K562 (cell line): ENCODE data around the gene COL1A1. TPM values are rescaled to one million over a fixed set of nuclear protein-coding genes. Genes with fewer than 3 reads are reported as not detected.

ENCODE experiments used
- GATAD2B ChIP-seq: fragments of 450-650 bp; IDR thresholded peaks from 2 replicates; pipeline ENCODE4 v1.6.1; 2017; ENCODE audit warnings: mild to moderate bottlenecking, borderline replicate concordance
- MTA1 ChIP-seq: fragments of 450-650 bp; IDR thresholded peaks from 2 replicates; pipeline ENCODE4 v1.6.1; 2017; ENCODE audit warnings: borderline replicate concordance
- SNIP1 ChIP-seq: fragments of 450-650 bp; IDR thresholded peaks from 2 replicates; pipeline ENCODE4 v1.7.1; 2017; ENCODE audit warnings: low read depth, mild to moderate bottlenecking
- SUPT5H ChIP-seq: fragments of 450-650 bp; IDR thresholded peaks from 2 replicates; pipeline ENCODE4 v1.6.1; 2016
- TCFL5 ChIP-seq: fragments of 250-450 bp; sonication (Bioruptor Pico); conservative IDR thresholded peaks from 2 replicates; pipeline ENCODE4 v1.6.1; 2021; ENCODE audit warnings: mild to moderate bottlenecking, moderate library complexity, matching md5 sums
- ZNF134 ChIP-seq: fragments of 250-450 bp; sonication (Bioruptor Pico); conservative IDR thresholded peaks from 2 replicates; pipeline ENCODE4 v1.4.0; 2020
- ZNF174 ChIP-seq: fragments of 250-450 bp; sonication (Bioruptor Pico); IDR thresholded peaks from 2 replicates; pipeline ENCODE4 v1.4.0; 2020; ENCODE audit warnings: mild to moderate bottlenecking
- ZZZ3 ChIP-seq: fragments of 450-650 bp; IDR thresholded peaks from 2 replicates; pipeline ENCODE4 v1.6.1; 2016; ENCODE audit warnings: antibody characterized with exemption, mild to moderate bottlenecking, moderate library complexity
- polyA plus RNA-seq, 8 experiments: library from polyadenylated mRNA; depleted of rRNA in 4 of 8; stranded (reverse) in 5 of 8; unstranded in 3 of 8; fragments of >200 nt; fragmentation: Nextera tagmentation in 2 of 8; fragmentation: Illumina TruSeq in 1 of 8; extraction: Ambion mirVana in 2 of 8; extraction: Trizol in 1 of 8; gene quantifications; 2 replicates each; pipeline versions ENCODE4 v1.2.1 to v1.2.3, GENCODE V29; 2011 to 2014; ENCODE audit warnings: inconsistent platforms in 1 of 8, missing spikeins in 1 of 8
- total RNA-seq, 7 experiments: library from RNA; depleted of rRNA in 6 of 7; stranded (reverse); fragments of >200 nt in 6 of 7; fragmentation: Illumina TruSeq in 2 of 7; extraction: Trizol in 2 of 7; gene quantifications; 2 replicates each; pipeline versions ENCODE4 v1.2.1 to v1.2.3, GENCODE V29; 2011 to 2021; ENCODE audit warnings: low replicate concordance in 1 of 7
- TF ChIP-seq, protein P1 (sequence below): fragments of 450-650 bp; formaldehyde crosslinking; conservative IDR thresholded peaks from 2 replicates; pipeline ENCODE4 v1.4.0; 2022; ENCODE audit warnings: mild to moderate bottlenecking, missing genetic modification characterization
- TF ChIP-seq, protein P2 (sequence below): fragments of 200-800 bp; sonication (Bioruptor generic); IDR thresholded peaks from 2 replicates; pipeline ENCODE4 v1.6.1; 2017; ENCODE audit warnings: missing genetic modification characterization, missing compliant biosample characterization
- TF ChIP-seq, protein P3 (sequence below): fragments of 450-650 bp; formaldehyde crosslinking; IDR thresholded peaks from 2 replicates; pipeline ENCODE4 v1.4.0; 2020; ENCODE audit warnings: mild to moderate bottlenecking
- TF ChIP-seq, protein P4 (sequence below): sonication (generic); formaldehyde crosslinking; IDR thresholded peaks from 2 replicates; pipeline ENCODE4 v1.8.0; 2022; ENCODE audit warnings: mild to moderate bottlenecking, missing genetic modification reagents
- TF ChIP-seq, protein P5 (sequence below): fragments of 450-650 bp; IDR thresholded peaks from 2 replicates; pipeline ENCODE4 v1.6.1; 2016; ENCODE audit warnings: missing biosample characterization, missing genetic modification characterization
- TF ChIP-seq, protein P6 (sequence below): fragments of 450-650 bp; formaldehyde crosslinking; IDR thresholded peaks from 2 replicates; pipeline ENCODE4 v1.4.0; 2020; ENCODE audit warnings: mild to moderate bottlenecking, mixed read lengths
- TF ChIP-seq, protein P7 (sequence below): sonication (generic); formaldehyde crosslinking; IDR thresholded peaks from 2 replicates; pipeline ENCODE4 v1.8.0; 2023; ENCODE audit warnings: mild to moderate bottlenecking, missing genetic modification reagents
- TF ChIP-seq, protein P8 (sequence below): fragments of 250-450 bp; sonication (Bioruptor Pico); IDR thresholded peaks from 2 replicates; pipeline ENCODE4 v1.8.0; 2021; ENCODE audit warnings: moderate library complexity, mild to moderate bottlenecking, inconsistent platforms
- TF ChIP-seq, protein P9 (sequence below): fragments of 450-650 bp; formaldehyde crosslinking; IDR thresholded peaks from 2 replicates; pipeline ENCODE4 v1.4.0; 2022; ENCODE audit warnings: mild to moderate bottlenecking, moderate library complexity

COL1A1 gene
- total and polyA plus RNA-seq, 9 of the 15 experiments (the other 6 are each of a cell fraction or from before 2014, with no cell fraction given), result 0.04 to 3.4 (median 0.18) TPM

DNA sequence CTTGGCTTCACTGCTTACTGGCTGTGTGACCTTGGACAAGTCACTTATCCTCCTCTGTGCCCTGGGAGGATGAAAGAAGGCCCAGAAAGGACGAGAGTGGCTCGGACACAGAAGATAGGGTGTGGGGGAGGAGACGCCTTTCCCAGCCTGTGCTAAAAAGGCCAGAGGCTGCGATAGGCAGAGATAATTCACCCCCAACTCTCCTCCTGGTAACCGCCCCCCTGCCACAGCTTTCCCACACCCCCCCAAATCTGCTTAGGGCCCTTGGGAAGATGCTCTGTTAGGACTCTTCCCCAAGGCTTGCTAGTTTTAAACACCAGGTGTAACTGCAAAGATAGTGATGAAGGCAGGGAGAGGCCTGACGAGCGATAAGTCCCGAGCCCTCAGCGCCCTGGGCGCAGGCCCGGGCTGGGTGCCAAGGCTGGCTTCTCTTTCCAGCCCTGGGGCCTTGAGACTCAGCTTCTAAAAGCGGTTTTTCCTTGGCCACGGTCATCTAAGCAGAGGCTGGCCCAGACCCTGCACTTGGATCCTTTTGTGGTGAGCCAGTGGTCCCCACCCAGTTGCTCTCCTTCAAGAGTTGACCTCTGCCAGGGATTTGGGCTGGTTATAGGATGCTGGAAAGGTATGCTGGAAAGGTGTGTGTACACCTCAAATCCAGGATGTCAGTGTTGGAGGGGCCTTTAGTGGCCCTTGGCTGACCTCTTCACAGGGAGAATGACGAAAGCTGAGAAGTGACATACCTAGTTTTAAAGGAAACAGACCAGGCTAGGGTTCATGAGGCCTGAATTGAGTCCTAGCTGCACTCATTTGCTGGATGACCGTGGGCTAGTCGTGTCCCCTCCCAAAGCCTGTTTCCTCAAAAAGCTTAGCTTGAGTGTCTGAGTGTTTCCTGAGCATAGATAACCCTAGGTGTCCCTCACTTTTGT is 47.5 kb downstream of the COL1A1 start (continued):
- TF ChIP-seq, protein P1, sequence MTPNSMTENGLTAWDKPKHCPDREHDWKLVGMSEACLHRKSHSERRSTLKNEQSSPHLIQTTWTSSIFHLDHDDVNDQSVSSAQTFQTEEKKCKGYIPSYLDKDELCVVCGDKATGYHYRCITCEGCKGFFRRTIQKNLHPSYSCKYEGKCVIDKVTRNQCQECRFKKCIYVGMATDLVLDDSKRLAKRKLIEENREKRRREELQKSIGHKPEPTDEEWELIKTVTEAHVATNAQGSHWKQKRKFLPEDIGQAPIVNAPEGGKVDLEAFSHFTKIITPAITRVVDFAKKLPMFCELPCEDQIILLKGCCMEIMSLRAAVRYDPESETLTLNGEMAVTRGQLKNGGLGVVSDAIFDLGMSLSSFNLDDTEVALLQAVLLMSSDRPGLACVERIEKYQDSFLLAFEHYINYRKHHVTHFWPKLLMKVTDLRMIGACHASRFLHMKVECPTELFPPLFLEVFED (CRISPR knock-in tag), result no peak
- no peak for TF ChIP-seq TCFL5 (CRISPR knock-in tag)
- TF ChIP-seq ZZZ3, result no peak
- no peak for TF ChIP-seq SNIP1
- TF ChIP-seq, protein P2, sequence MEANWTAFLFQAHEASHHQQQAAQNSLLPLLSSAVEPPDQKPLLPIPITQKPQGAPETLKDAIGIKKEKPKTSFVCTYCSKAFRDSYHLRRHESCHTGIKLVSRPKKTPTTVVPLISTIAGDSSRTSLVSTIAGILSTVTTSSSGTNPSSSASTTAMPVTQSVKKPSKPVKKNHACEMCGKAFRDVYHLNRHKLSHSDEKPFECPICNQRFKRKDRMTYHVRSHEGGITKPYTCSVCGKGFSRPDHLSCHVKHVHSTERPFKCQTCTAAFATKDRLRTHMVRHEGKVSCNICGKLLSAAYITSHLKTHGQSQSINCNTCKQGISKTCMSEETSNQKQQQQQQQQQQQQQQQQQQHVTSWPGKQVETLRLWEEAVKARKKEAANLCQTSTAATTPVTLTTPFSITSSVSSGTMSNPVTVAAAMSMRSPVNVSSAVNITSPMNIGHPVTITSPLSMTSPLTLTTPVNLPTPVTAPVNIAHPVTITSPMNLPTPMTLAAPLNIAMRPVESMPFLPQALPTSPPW (CRISPR knock-in tag), result peak; percentile 87
- TF ChIP-seq, protein P3, sequence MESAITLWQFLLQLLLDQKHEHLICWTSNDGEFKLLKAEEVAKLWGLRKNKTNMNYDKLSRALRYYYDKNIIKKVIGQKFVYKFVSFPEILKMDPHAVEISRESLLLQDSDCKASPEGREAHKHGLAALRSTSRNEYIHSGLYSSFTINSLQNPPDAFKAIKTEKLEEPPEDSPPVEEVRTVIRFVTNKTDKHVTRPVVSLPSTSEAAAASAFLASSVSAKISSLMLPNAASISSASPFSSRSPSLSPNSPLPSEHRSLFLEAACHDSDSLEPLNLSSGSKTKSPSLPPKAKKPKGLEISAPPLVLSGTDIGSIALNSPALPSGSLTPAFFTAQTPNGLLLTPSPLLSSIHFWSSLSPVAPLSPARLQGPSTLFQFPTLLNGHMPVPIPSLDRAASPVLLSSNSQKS (CRISPR knock-in tag), result no peak
- TF ChIP-seq SUPT5H, result no peak
- TF ChIP-seq, protein P4, sequence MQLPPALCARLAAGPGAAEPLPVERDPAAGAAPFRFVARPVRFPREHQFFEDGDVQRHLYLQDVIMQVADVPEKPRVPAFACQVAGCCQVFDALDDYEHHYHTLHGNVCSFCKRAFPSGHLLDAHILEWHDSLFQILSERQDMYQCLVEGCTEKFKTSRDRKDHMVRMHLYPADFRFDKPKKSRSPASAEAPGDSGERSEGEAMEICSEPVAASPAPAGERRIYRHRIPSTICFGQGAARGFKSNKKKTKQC (CRISPR knock-in tag), result no peak
- TF ChIP-seq, protein P5, sequence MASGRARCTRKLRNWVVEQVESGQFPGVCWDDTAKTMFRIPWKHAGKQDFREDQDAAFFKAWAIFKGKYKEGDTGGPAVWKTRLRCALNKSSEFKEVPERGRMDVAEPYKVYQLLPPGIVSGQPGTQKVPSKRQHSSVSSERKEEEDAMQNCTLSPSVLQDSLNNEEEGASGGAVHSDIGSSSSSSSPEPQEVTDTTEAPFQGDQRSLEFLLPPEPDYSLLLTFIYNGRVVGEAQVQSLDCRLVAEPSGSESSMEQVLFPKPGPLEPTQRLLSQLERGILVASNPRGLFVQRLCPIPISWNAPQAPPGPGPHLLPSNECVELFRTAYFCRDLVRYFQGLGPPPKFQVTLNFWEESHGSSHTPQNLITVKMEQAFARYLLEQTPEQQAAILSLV (tag), result no peak
- TF ChIP-seq MTA1, result 0 out of 2 replicates have a peak, but pooled peaks have one; percentile 41
- TF ChIP-seq, protein P6, sequence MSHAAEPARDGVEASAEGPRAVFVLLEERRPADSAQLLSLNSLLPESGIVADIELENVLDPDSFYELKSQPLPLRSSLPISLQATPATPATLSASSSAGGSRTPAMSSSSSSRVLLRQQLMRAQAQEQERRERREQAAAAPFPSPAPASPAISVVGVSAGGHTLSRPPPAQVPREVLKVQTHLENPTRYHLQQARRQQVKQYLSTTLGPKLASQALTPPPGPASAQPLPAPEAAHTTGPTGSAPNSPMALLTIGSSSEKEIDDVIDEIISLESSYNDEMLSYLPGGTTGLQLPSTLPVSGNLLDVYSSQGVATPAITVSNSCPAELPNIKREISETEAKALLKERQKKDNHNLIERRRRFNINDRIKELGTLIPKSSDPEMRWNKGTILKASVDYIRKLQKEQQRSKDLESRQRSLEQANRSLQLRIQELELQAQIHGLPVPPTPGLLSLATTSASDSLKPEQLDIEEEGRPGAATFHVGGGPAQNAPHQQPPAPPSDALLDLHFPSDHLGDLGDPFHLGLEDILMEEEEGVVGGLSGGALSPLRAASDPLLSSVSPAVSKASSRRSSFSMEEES, result no peak
- TF ChIP-seq, protein P7, sequence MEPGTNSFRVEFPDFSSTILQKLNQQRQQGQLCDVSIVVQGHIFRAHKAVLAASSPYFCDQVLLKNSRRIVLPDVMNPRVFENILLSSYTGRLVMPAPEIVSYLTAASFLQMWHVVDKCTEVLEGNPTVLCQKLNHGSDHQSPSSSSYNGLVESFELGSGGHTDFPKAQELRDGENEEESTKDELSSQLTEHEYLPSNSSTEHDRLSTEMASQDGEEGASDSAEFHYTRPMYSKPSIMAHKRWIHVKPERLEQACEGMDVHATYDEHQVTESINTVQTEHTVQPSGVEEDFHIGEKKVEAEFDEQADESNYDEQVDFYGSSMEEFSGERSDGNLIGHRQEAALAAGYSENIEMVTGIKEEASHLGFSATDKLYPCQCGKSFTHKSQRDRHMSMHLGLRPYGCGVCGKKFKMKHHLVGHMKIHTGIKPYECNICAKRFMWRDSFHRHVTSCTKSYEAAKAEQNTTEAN (CRISPR knock-in tag), result no peak
- TF ChIP-seq, protein P8, sequence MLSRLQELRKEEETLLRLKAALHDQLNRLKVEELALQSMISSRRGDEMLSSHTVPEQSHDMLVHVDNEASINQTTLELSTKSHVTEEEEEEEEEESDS (CRISPR knock-in tag), result no peak
- no peak for TF ChIP-seq ZNF174 (CRISPR knock-in tag)
- TF ChIP-seq, protein P9, sequence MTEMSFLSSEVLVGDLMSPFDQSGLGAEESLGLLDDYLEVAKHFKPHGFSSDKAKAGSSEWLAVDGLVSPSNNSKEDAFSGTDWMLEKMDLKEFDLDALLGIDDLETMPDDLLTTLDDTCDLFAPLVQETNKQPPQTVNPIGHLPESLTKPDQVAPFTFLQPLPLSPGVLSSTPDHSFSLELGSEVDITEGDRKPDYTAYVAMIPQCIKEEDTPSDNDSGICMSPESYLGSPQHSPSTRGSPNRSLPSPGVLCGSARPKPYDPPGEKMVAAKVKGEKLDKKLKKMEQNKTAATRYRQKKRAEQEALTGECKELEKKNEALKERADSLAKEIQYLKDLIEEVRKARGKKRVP (CRISPR knock-in tag), result no peak
- TF ChIP-seq ZNF134, result no peak
- TF ChIP-seq GATAD2B, result peak; percentile 7; the same call in 1 of the 2 replicates
